CD4-positive, CD25-positive, alpha-beta regulatory T cell (primary cell): ENCODE data around the gene ANKRD27. TPM values are rescaled to one million over a fixed set of nuclear protein-coding genes. Genes with fewer than 3 reads are reported as not detected.

ENCODE experiments used
- ATAC-seq, 2 donors: fragments of 150-1000 bp; cut with Tn5 transposase; one replicate each; pipeline ENCODE4 v1.10.0; 2021; ENCODE audit warnings: low read depth in 2 of 2, moderate number of reproducible peaks in 2 of 2, moderate library complexity in 1 of 2
- DNase-seq, 3 donors: peaks; one replicate each; pipeline versions ENCODE4 v3.0.0 to v3.0.0-alpha.2; 2012 to 2022; ENCODE audit warnings: mixed read lengths in 1 of 3
- H3K27ac ChIP-seq: one replicate; pipeline ENCODE4 v1.7.0; 2013; ENCODE audit warnings: mild to moderate bottlenecking, low read length; ENCODE audit not compliant: insufficient read depth, poor library complexity, severe bottlenecking
- H3K27me3 ChIP-seq: one replicate; pipeline ENCODE4 v1.7.0; 2013; ENCODE audit warnings: low read length; ENCODE audit not compliant: control insufficient read depth, insufficient read depth
- H3K36me3 ChIP-seq: one replicate; pipeline ENCODE4 v1.7.0; 2013; ENCODE audit warnings: mild to moderate bottlenecking, low read length, moderate library complexity; ENCODE audit not compliant: control insufficient read depth, insufficient read depth
- H3K4me1 ChIP-seq: 2 replicates; pipeline ENCODE4 v1.7.0; 2013; ENCODE audit warnings: mild to moderate bottlenecking, low read length; ENCODE audit not compliant: insufficient read depth, control insufficient read depth, poor library complexity, severe bottlenecking
- H3K4me3 ChIP-seq: one replicate; pipeline ENCODE4 v1.7.0; 2013; ENCODE audit warnings: low read depth, mild to moderate bottlenecking, low read length, moderate library complexity
- H3K9me3 ChIP-seq, 2 experiments: 1 replicate in 1 of 2; 2 replicates in 1 of 2; pipeline ENCODE4 v1.7.0; 2013; ENCODE audit warnings: low read length in 2 of 2, mild to moderate bottlenecking in 1 of 2, moderate library complexity in 1 of 2; ENCODE audit not compliant: control insufficient read depth in 2 of 2
- H3K27ac Mint-ChIP-seq, 3 donors: one replicate each; pipeline ENCODE4 v1.8.0; 2020 to 2022; ENCODE audit warnings: mild to moderate bottlenecking in 3 of 3, mixed read lengths in 3 of 3, moderate library complexity in 2 of 3
- H3K27me3 Mint-ChIP-seq: one replicate; pipeline ENCODE4 v1.8.0; 2022; ENCODE audit warnings: mild to moderate bottlenecking, mixed read lengths
- H3K36me3 Mint-ChIP-seq: one replicate; pipeline ENCODE4 v1.8.0; 2020; ENCODE audit warnings: mixed read lengths
- H3K4me1 Mint-ChIP-seq, 4 donors: one replicate each; pipeline ENCODE4 v1.8.0; 2020 to 2022; ENCODE audit warnings: mixed read lengths in 4 of 4, mild to moderate bottlenecking in 1 of 4
- H3K4me3 Mint-ChIP-seq, 4 donors: one replicate each; pipeline ENCODE4 v1.8.0; 2020 to 2022; ENCODE audit warnings: mild to moderate bottlenecking in 4 of 4, mixed read lengths in 4 of 4, moderate library complexity in 3 of 4
- H3K9me3 Mint-ChIP-seq, 7 donors: one replicate each; pipeline ENCODE4 v1.8.0; 2020 to 2022; ENCODE audit warnings: mixed read lengths in 7 of 7, mild to moderate bottlenecking in 3 of 7, moderate library complexity in 2 of 7
- polyA plus RNA-seq, 4 donors: library from polyadenylated mRNA; unstranded; fragments of 300-500 nt; fragmentation: Illumina TruSeq; gene quantifications; one replicate each; pipeline ENCODE4 v1.2.3, GENCODE V29; 2021
- total RNA-seq: library from RNA; stranded (reverse); gene quantifications from one replicate; pipeline ENCODE4 v1.2.3, GENCODE V29; 2022

The ANKRD27 gene
- total and polyA plus RNA-seq, 5 donors from 2014 or later, result 17.2 to 39.0 (median 19.7) TPM

- Mint-ChIP-seq H3K27ac (no peak overlapping the region), H3K4me1 (peaks cover 0 to 25% (median 6%) of the 10 kb centered on the region in 4 donors), H3K9me3 (no peaks in the 10 kb centered on the region), H3K36me3 (peaks cover 22% of the 10 kb centered on the region), H3K4me3 (no peak overlapping the region), H3K27me3 (no peaks in the 10 kb centered on the region)
- DNase-seq (no peak), ATAC-seq (no peak)
- H3K9me3 ChIP-seq, result no peaks in the 10 kb centered on the region
- H3K4me1 ChIP-seq, result no peaks in the 10 kb centered on the region
- H3K4me3 ChIP-seq, result no peak overlapping the region
- H3K27ac ChIP-seq, result no peak overlapping the region
- no peaks in the 10 kb centered on the region for H3K27me3 ChIP-seq
- peaks cover 55% of the 10 kb centered on the region for H3K36me3 ChIP-seq
These were observed 23.2 kb downstream of the ANKRD27 start for GRCh38 chr19:32651729-32652140.

DNA sequence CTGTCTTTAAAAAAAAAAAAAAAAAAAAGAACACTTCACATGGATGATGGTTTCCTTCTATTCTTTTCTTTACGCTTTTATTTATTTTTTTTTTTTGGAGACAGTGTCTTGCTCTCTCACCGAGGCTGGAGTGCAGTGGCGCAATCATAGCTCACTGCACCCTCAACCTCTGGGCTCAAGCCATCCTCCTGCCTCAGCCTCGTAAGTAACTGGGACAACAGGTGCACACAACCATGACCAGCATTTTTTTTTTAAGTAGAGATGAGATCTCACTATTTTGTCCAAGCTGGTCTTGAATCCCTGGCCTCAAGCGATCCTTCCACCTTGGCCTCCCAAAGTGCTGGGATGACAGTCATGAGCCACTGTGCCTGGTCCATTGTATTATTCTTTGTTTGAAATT, 24.3 kb downstream of the ANKRD27 start:
- DNase-seq (no peak), ATAC-seq (no peak)
- H3K4me1 Mint-ChIP-seq, result peaks cover 0 to 30% (median 6%) of the 10 kb centered on the region in 4 donors
- H3K4me3 Mint-ChIP-seq, result no peak overlapping the region
- Histone ChIP-seq H3K36me3 (peaks cover 50% of the 10 kb centered on the region), H3K27ac (no peak overlapping the region), H3K4me1 (peaks cover 3% of the 10 kb centered on the region), H3K9me3 (no peaks in the 10 kb centered on the region), H3K4me3 (no peak overlapping the region), H3K27me3 (no peaks in the 10 kb centered on the region)
- H3K27me3 Mint-ChIP-seq, result no peaks in the 10 kb centered on the region
- H3K9me3 Mint-ChIP-seq, result no peaks in the 10 kb centered on the region
- peaks cover 18% of the 10 kb centered on the region for H3K36me3 Mint-ChIP-seq
- H3K27ac Mint-ChIP-seq, result no peak overlapping the region

DNA sequence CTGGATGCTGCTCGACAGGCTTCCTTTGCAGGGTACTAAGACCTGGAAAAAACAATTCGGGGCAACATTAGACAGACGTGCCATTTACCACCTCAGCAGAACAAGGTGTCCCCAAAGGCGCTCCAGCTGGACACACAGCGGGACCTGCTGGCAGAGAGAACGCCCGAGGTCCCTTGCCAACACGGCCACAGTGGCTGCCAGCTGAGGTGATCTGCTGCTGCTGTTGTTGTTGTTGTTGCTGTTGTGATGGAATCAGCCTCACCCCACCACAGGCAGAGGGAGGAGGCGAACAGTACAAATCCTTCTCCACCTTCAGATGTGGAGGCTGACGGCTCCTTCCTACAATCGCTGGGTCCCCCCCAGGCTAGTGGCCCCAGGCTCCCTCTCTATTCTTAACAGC, 25.2 kb downstream of the ANKRD27 start:
- DNase-seq (no peak), ATAC-seq (no peak)
- Histone ChIP-seq H3K27ac (no peak overlapping the region), H3K4me1 (peaks cover 3% of the 10 kb centered on the region), H3K36me3 (peaks cover 44% of the 10 kb centered on the region), H3K27me3 (no peaks in the 10 kb centered on the region), H3K9me3 (no peaks in the 10 kb centered on the region), H3K4me3 (no peak overlapping the region)
- Mint-ChIP-seq H3K27ac (no peak overlapping the region), H3K4me1 (peaks cover 0 to 31% (median 6%) of the 10 kb centered on the region in 4 donors), H3K4me3 (no peak overlapping the region), H3K9me3 (no peaks in the 10 kb centered on the region), H3K36me3 (peaks cover 18% of the 10 kb centered on the region), H3K27me3 (no peaks in the 10 kb centered on the region)

GRCh38 chr19:32647361-32647760, 27.6 kb downstream of the ANKRD27 start:
- no peaks in the 10 kb centered on the region for H3K27me3 ChIP-seq
- no peak overlapping the region for H3K4me3 ChIP-seq
- H3K4me1 ChIP-seq, result peaks cover 20% of the 10 kb centered on the region
- DNase-seq (peak in 1 of 3 donors; percentile 12), ATAC-seq (no peak)
- Mint-ChIP-seq H3K4me3 (no peak overlapping the region), H3K4me1 (peaks cover 15 to 45% (median 18%) of the 10 kb centered on the region in 4 donors), H3K27ac (peak overlapping the region in 2 of 3 donors; percentile 81 to 82), H3K9me3 (no peaks in the 10 kb centered on the region), H3K36me3 (peaks cover 28% of the 10 kb centered on the region), H3K27me3 (no peaks in the 10 kb centered on the region)
- H3K9me3 ChIP-seq, result no peaks in the 10 kb centered on the region
- H3K27ac ChIP-seq, result no peak overlapping the region
- H3K36me3 ChIP-seq, result peaks cover 30% of the 10 kb centered on the region

- no peak overlapping the region for H3K4me3 Mint-ChIP-seq
- ATAC-seq (no peak), DNase-seq (no peak)
- Histone ChIP-seq H3K4me3 (no peak overlapping the region), H3K27ac (peak overlapping the region; percentile 37), H3K4me1 (peaks cover 27% of the 10 kb centered on the region), H3K36me3 (peaks cover 31% of the 10 kb centered on the region), H3K9me3 (no peaks in the 10 kb centered on the region), H3K27me3 (no peaks in the 10 kb centered on the region)
- H3K27me3 Mint-ChIP-seq, result no peaks in the 10 kb centered on the region
- peak overlapping the region in 2 of 3 donors; percentile 55 to 81 for H3K27ac Mint-ChIP-seq
- peaks cover 28% of the 10 kb centered on the region for H3K36me3 Mint-ChIP-seq
- no peaks in the 10 kb centered on the region for H3K9me3 Mint-ChIP-seq
- H3K4me1 Mint-ChIP-seq, result peaks cover 15 to 53% (median 23%) of the 10 kb centered on the region in 4 donors
These were observed 28.4 kb downstream of the ANKRD27 start for GRCh38 chr19:32646556-32646955.

DNA sequence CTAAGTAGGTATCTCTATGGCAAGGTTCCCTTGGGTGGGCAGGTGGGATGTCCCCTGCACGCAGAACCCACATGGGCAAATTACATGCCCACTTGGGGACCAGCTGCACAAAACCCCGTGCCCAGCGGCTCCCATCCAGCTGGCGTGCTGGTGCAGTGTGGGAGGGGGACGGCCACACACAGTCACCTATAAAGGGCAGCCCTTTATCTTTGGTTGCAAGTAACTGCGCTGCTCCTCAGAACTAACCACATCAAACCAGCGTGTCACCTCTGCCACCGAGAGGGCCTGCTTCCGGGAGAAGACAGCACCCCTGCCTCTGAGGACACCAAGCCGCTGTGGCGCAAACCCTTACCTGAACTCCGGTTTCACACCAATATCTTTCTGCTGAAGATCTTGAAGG, 32.2 kb downstream of the ANKRD27 start:
- Histone ChIP-seq H3K9me3 (no peaks in the 10 kb centered on the region), H3K36me3 (peaks cover 42% of the 10 kb centered on the region), H3K4me1 (peaks cover 27% of the 10 kb centered on the region), H3K27ac (peak overlapping the region; percentile 63), H3K4me3 (peak overlapping the region; percentile 57), H3K27me3 (no peaks in the 10 kb centered on the region)
- ATAC-seq, result peak; percentile 98 to 99
- Mint-ChIP-seq H3K4me3 (peak overlapping the region; percentile 5 to 78 (median 52)), H3K9me3 (no peaks in the 10 kb centered on the region), H3K27me3 (no peaks in the 10 kb centered on the region), H3K4me1 (peaks cover 15 to 53% (median 24%) of the 10 kb centered on the region in 4 donors), H3K27ac (peak overlapping the region; percentile 80 to 95 (median 90)), H3K36me3 (peaks cover 28% of the 10 kb centered on the region)
- peak; percentile 46 to 91 (median 81) for DNase-seq

GRCh38 chr19:32638625-32639024, 36.4 kb downstream of the ANKRD27 start:
- DNase-seq (no peak), ATAC-seq (no peak)
- H3K36me3 Mint-ChIP-seq, result peaks cover 31% of the 10 kb centered on the region
- Histone ChIP-seq H3K27me3 (no peaks in the 10 kb centered on the region), H3K27ac (no peak overlapping the region), H3K4me3 (no peak overlapping the region), H3K4me1 (peaks cover 19% of the 10 kb centered on the region), H3K36me3 (peaks cover 46% of the 10 kb centered on the region), H3K9me3 (no peaks in the 10 kb centered on the region)
- peaks cover 7 to 29% (median 18%) of the 10 kb centered on the region in 4 donors for H3K4me1 Mint-ChIP-seq
- H3K9me3 Mint-ChIP-seq, result no peaks in the 10 kb centered on the region
- H3K27ac Mint-ChIP-seq, result no peak overlapping the region
- no peaks in the 10 kb centered on the region for H3K27me3 Mint-ChIP-seq
- H3K4me3 Mint-ChIP-seq, result no peak overlapping the region

DNA sequence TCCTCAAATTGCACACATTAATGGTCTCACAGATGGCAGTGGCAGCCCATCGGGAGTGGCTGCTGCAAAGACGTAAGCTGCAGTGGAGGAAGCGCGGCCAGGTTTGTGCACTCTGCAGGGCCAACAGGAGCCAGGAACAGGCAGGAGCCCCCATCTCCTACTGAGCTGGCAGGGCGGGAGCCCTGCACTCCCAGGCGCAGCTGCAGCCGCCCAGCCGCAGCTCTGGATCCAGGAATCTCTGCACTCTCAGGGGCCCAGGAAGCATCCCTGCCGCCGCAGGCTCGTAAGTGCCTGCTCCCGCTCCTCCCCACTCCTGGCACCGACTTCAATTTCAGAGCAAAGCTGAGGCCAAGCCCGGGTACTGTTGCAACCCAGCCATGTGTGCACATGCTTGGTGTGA, 37.5 kb downstream of the ANKRD27 start:
- Histone ChIP-seq H3K4me3 (no peak overlapping the region), H3K9me3 (no peaks in the 10 kb centered on the region), H3K27ac (no peak overlapping the region), H3K4me1 (peaks cover 8% of the 10 kb centered on the region), H3K36me3 (peaks cover 49% of the 10 kb centered on the region), H3K27me3 (no peaks in the 10 kb centered on the region)
- DNase-seq (no peak), ATAC-seq (no peak)
- no peaks in the 10 kb centered on the region for H3K9me3 Mint-ChIP-seq
- peaks cover 22% of the 10 kb centered on the region for H3K36me3 Mint-ChIP-seq
- no peak overlapping the region for H3K4me3 Mint-ChIP-seq
- H3K4me1 Mint-ChIP-seq, result peaks cover 0 to 18% (median 9%) of the 10 kb centered on the region in 4 donors
- peak overlapping the region in 1 of 3 donors; percentile 52 for H3K27ac Mint-ChIP-seq
- no peaks in the 10 kb centered on the region for H3K27me3 Mint-ChIP-seq
